ENCODE measurements around the gene NEO1.
"Not testable (repeated sequence)": the region's sequence is repeated elsewhere in the genome, so short reads cannot be mapped to it uniquely, and the experiment has no call there.

The NEO1 gene

GRCh38 chr15:73210630-73211029 lies 158.4 kb downstream of the NEO1 start:
- DNase-seq = no peak

- no peak for DNase-seq
Observed at GRCh38 chr15:73212424-73212823, 160.2 kb downstream of the NEO1 start.

GRCh38 chr15:73221450-73221849 lies 169.2 kb downstream of the NEO1 start:
- DNase-seq = not testable (repeated sequence)

GRCh38 chr15:73225358-73226015 lies 173.2 kb downstream of the NEO1 start:
- peak; percentile 16 for DNase-seq

GRCh38 chr15:73226093-73226814 lies 174.0 kb downstream of the NEO1 start:
- DNase-seq = no peak

GRCh38 chr15:73227433-73228056 lies 175.3 kb downstream of the NEO1 start:
- no peak for DNase-seq

- no peak for DNase-seq
Observed at GRCh38 chr15:73228128-73228646, 175.9 kb downstream of the NEO1 start.

- no peak for DNase-seq
Observed at GRCh38 chr15:73231661-73232419, 179.6 kb downstream of the NEO1 start.

GRCh38 chr15:73232776-73233175 lies 180.5 kb downstream of the NEO1 start:
- DNase-seq = no peak

GRCh38 chr15:73233623-73234022 lies 181.4 kb downstream of the NEO1 start:
- DNase-seq = no peak

GRCh38 chr15:73237910-73238309 lies 185.6 kb downstream of the NEO1 start:
- DNase-seq = no peak

GRCh38 chr15:73239564-73240215 lies 187.4 kb downstream of the NEO1 start:
- peak; percentile 24 for DNase-seq

GRCh38 chr15:73240866-73241499 lies 188.7 kb downstream of the NEO1 start:
- DNase-seq = peak; percentile 74

GRCh38 chr15:73244333-73244732 lies 192.1 kb downstream of the NEO1 start:
- peak; percentile 58 for DNase-seq

- DNase-seq = no peak
Observed at GRCh38 chr15:73246439-73246838, 194.2 kb downstream of the NEO1 start.

- DNase-seq = no peak
Observed at GRCh38 chr15:73246898-73247297, 194.6 kb downstream of the NEO1 start.

GRCh38 chr15:73247331-73247730 lies 195.1 kb downstream of the NEO1 start:
- no peak for DNase-seq

GRCh38 chr15:73249499-73249898 lies 197.2 kb downstream of the NEO1 start:
- no peak for DNase-seq

GRCh38 chr15:73254598-73254997 lies 202.3 kb downstream of the NEO1 start:
- DNase-seq = no peak

GRCh38 chr15:73258271-73259108 lies 206.2 kb downstream of the NEO1 start:
- DNase-seq = no peak

- no peak for DNase-seq
Observed at GRCh38 chr15:73264881-73265280, 212.6 kb downstream of the NEO1 start.
